ENCODE results near the gene SMURF2.

Gene SMURF2

GRCh38 chr17:64661976-64662773 lies at the start of gene SMURF2:
Gene SMURF2 (minus strand): TSS chr17:64662307. CDS start chr17:64661880, 427 bp downstream.
- peak within 1 kb of the TSS; percentile 93 to 95 for H3K27ac ChIP-seq
- peak within 1 kb of the TSS; percentile 80 for H3K4me3 ChIP-seq
- peak; percentile 88 for DNase-seq (ENCODE audit: low spot score)
- no peak for TF ChIP-seq CTCF (IDR thresholded peaks at IDR 0.05)

- no peak overlapping the region for H3K27ac ChIP-seq
- H3K4me3 ChIP-seq, result no peak overlapping the region
- no peak for DNase-seq (ENCODE audit: low spot score)
- TF ChIP-seq CTCF (IDR thresholded peaks at IDR 0.05), result no peak
Observed at GRCh38 chr17:64709481-64709880, 47.4 kb upstream of the SMURF2 start.

- TF ChIP-seq CTCF (IDR thresholded peaks at IDR 0.05), result no peak
- Histone ChIP-seq H3K4me3 (peak overlapping the region; percentile 25), H3K27ac (peak overlapping the region in 1 of 2 donors; percentile 64)
- peak; percentile 84 for DNase-seq (ENCODE audit: low spot score)
Observed at GRCh38 chr17:64707050-64707591, 45.0 kb upstream of the SMURF2 start.

- no peak for DNase-seq (ENCODE audit: low spot score)
- peak overlapping the region; percentile 25 for H3K4me3 ChIP-seq
- H3K27ac ChIP-seq, result peak overlapping the region in 1 of 2 donors; percentile 64
- TF ChIP-seq CTCF (IDR thresholded peaks at IDR 0.05), result no peak
Observed at GRCh38 chr17:64706224-64707049, 44.3 kb upstream of the SMURF2 start.

- no peak for DNase-seq (ENCODE audit: low spot score)
- Histone ChIP-seq H3K27ac (no peak overlapping the region), H3K4me3 (no peak overlapping the region)
- no peak for TF ChIP-seq CTCF (IDR thresholded peaks at IDR 0.05)
Observed at GRCh38 chr17:64702815-64703214, 40.7 kb upstream of the SMURF2 start.

- Histone ChIP-seq H3K4me3 (no peak overlapping the region), H3K27ac (no peak overlapping the region)
- DNase-seq (ENCODE audit: low spot score), result no peak
- TF ChIP-seq CTCF (IDR thresholded peaks at IDR 0.05), result no peak
Observed at GRCh38 chr17:64698725-64699124, 36.6 kb upstream of the SMURF2 start.

All from coronary artery (tissue), 2 donors.